Measurements from ENCODE around the gene POU2F2.

GRCh38 chr19:42038666-42039065, 93.6 kb downstream of the POU2F2 start:
- TF ChIP-seq CTCF (IDR thresholded peaks at IDR 0.05): no peak
- TF ChIP-seq EP300 (IDR thresholded peaks at IDR 0.05): no peak

Measured in stomach (tissue), 4 donors.